Motor neuron (in vitro differentiated cells): ENCODE data around the gene CDK16. TPM values are rescaled to one million over a fixed set of nuclear protein-coding genes. Genes with fewer than 3 reads are reported as not detected.

Source experiments
- ATAC-seq, 8 experiments: fragments of 200-7000 bp; cut with Tn5 transposase; replicated peaks in 6 of 8; 2 replicates each; pipeline ENCODE4 v1.8.0; 2021; ENCODE audit warnings: mild to moderate bottlenecking in 8 of 8, moderate library complexity in 8 of 8
- H3K27ac ChIP-seq, 2 donors: fragments of 250-450 bp; sonication (Bioruptor Pico); 2 replicates each; pipeline ENCODE4 v1.9.0; 2021; ENCODE audit warnings: antibody characterized with exemption in 2 of 2, mild to moderate bottlenecking in 2 of 2, moderate library complexity in 1 of 2
- H3K4me1 ChIP-seq, 2 donors: fragments of 250-450 bp; sonication (Bioruptor Pico); replicated peaks in 1 of 2; 2 replicates each; pipeline ENCODE4 v1.6.1; 2021; ENCODE audit warnings: antibody characterized with exemption in 2 of 2, mild to moderate bottlenecking in 2 of 2, moderate library complexity in 1 of 2
- H3K4me3 ChIP-seq, 5 donors: fragments of 250-450 bp; sonication (Bioruptor Pico); 2 replicates each; pipeline ENCODE4 v1.9.0; 2021; ENCODE audit warnings: antibody characterized with exemption in 5 of 5, mild to moderate bottlenecking in 5 of 5, moderate library complexity in 4 of 5
- WGBS, 10 experiments: fragments of 450-650 bp; shearing (Covaris generic); methylation state at CpG; one replicate each; pipeline ENCODE4 v1.0.0; 2022; 5-methylcytosine and 5-hydroxymethylcytosine counted together
- in situ Hi-C, 9 experiments: fragments of 400-800 bp; cut with MboI; loops; one replicate each; pipeline ENCODE4 v1.15.0; 2021; ENCODE audit warnings: low sequenced_read_pairs in 9 of 9, low pct_unique_long_range_greater_than_20kb in 2 of 9; ENCODE audit not compliant: unreplicated experiment in 9 of 9
- total RNA-seq, 8 experiments: library from RNA; unstranded; fragments of 300-600 nt; gene quantifications; 2 replicates each; pipeline versions ENCODE4 v1.2.3 to v1.2.4, GENCODE V29; 2022

The CDK16 gene
- total RNA-seq, 8 experiments from 2014 or later, result 58.1 to 113 (median 81.7) TPM

- in situ Hi-C loops, result loop anchor here in 7 of 9 experiments (25.0 kb wide), 3 partner anchors 137 to 287 kb away; partner anchors contain the start of gene ZNF157 (in 1 of the 7)
Observed at GRCh38 chrX:47224896-47225290, 6.4 kb downstream of the CDK16 start.

GRCh38 chrX:47226071-47226470 is 7.6 kb downstream of the CDK16 start:
- Histone ChIP-seq H3K4me3 (no peak overlapping the region), H3K4me1 (no peaks in the 10 kb centered on the region), H3K27ac (no peak overlapping the region)
- WGBS, 10 experiments, result 83 to 92% methylated on average over 1 to 2 of the region's 6 CpGs; no CpG with 5 or more reads in 8 of the 10 experiments
- in situ Hi-C loops, result loop anchor here in 1 of 9 experiments (25.0 kb wide), 1 partner anchor 136 kb away; the partner anchor contains the start of gene ZNF157
- no peak for ATAC-seq

More at GRCh38 chrX:47224896-47225290, 6.4 kb downstream of the CDK16 start:
- H3K27ac ChIP-seq, result no peak overlapping the region
- no peak for ATAC-seq
- 100% methylated on average over 3 of the region's 4 CpGs; no CpG with 5 or more reads in 9 of the 10 experiments for WGBS, 10 experiments
- no peak overlapping the region for H3K4me3 ChIP-seq
- H3K4me1 ChIP-seq, result peaks cover 7 to 11% of the 10 kb centered on the region in 2 donors

- H3K27ac ChIP-seq, result no peak overlapping the region
- 93% methylated on average over 2 of the region's 19 CpGs; no CpG with 5 or more reads in 9 of the 10 experiments for WGBS, 10 experiments
- in situ Hi-C loops, result loop anchor here in 1 of 9 experiments (25.0 kb wide), 1 partner anchor 136 kb away; the partner anchor contains the start of gene ZNF157
- H3K4me1 ChIP-seq, result peaks cover 0 to under 1% of the 10 kb centered on the region in 2 donors
- H3K4me3 ChIP-seq, result no peak overlapping the region
- no peak for ATAC-seq
Observed at GRCh38 chrX:47226531-47227333, 8.3 kb downstream of the CDK16 start.

GRCh38 chrX:47227334-47227583 is 8.8 kb downstream of the CDK16 start:
- no peak for ATAC-seq
- in situ Hi-C loops, result loop anchor here in 1 of 9 experiments (25.0 kb wide), 1 partner anchor 135 kb away; the partner anchor contains the start of gene ZNF157
- 80 to 100% (median 100%) methylated on average over 1 to 3 of the region's 9 CpGs; no CpG with 5 or more reads in 7 of the 10 experiments for WGBS, 10 experiments
- Histone ChIP-seq H3K27ac (no peak overlapping the region), H3K4me3 (no peak overlapping the region), H3K4me1 (peaks cover 5 to 6% of the 10 kb centered on the region in 2 donors)

- in situ Hi-C loops, result loop anchor here in 1 of 9 experiments (25.0 kb wide), 1 partner anchor 134 kb away; the partner anchor contains the start of gene ZNF157
- no peak for ATAC-seq
- 100% methylated on average over 2 to 3 of the region's 12 CpGs; no CpG with 5 or more reads in 8 of the 10 experiments for WGBS, 10 experiments
- peaks cover 8% of the 10 kb centered on the region in 2 donors for H3K4me1 ChIP-seq
- H3K4me3 ChIP-seq, result no peak overlapping the region
- H3K27ac ChIP-seq, result no peak overlapping the region
Observed at GRCh38 chrX:47228550-47229270, 10.2 kb downstream of the CDK16 start.

- in situ Hi-C loops, result loop anchor here in 1 of 9 experiments (25.0 kb wide), 1 partner anchor 133 kb away; the partner anchor contains the start of gene ZNF157
- no CpG with 5 or more reads among the region's 6 CpGs for WGBS, 10 experiments
- ATAC-seq, result no peak
Observed at GRCh38 chrX:47229427-47229826, 10.9 kb downstream of the CDK16 start.

GRCh38 chrX:47230136-47230868 is 11.8 kb downstream of the CDK16 start:
- ATAC-seq, result no peak
- WGBS, 10 experiments, result 48 to 100% (median 100%) methylated on average over 2 of the region's 5 CpGs; no CpG with 5 or more reads in 6 of the 10 experiments
- no peak overlapping the region for H3K4me3 ChIP-seq
- H3K4me1 ChIP-seq, result peaks cover 8 to 12% of the 10 kb centered on the region in 2 donors
- no peak overlapping the region for H3K27ac ChIP-seq
- in situ Hi-C loops, result loop anchor here in 1 of 9 experiments (25.0 kb wide), 1 partner anchor 132 kb away; the partner anchor contains the start of gene ZNF157

More at GRCh38 chrX:47229427-47229826, 10.9 kb downstream of the CDK16 start:
- Histone ChIP-seq H3K4me1 (peaks cover 8% of the 10 kb centered on the region in 2 donors), H3K4me3 (no peak overlapping the region), H3K27ac (no peak overlapping the region)

GRCh38 chrX:47231167-47231566 is 12.7 kb downstream of the CDK16 start:
- no CpG with 5 or more reads among the region's 2 CpGs for WGBS, 10 experiments

GRCh38 chrX:47232197-47232802 is 13.8 kb downstream of the CDK16 start:
- 52 to 92% methylated on average over 2 to 7 of the region's 8 CpGs; no CpG with 5 or more reads in 8 of the 10 experiments for WGBS, 10 experiments
- no peak for ATAC-seq
- Histone ChIP-seq H3K27ac (peak overlapping the region; percentile 98), H3K4me3 (peak overlapping the region; percentile 82 to 94 (median 89)), H3K4me1 (peaks cover 8 to 23% of the 10 kb centered on the region in 2 donors)
- in situ Hi-C loops, result loop anchor here in 1 of 9 experiments (25.0 kb wide), 1 partner anchor 130 kb away; the partner anchor contains the start of gene ZNF157

More at GRCh38 chrX:47231167-47231566, 12.7 kb downstream of the CDK16 start:
- H3K4me3 ChIP-seq, result no peak overlapping the region
- in situ Hi-C loops, result loop anchor here in 1 of 9 experiments (25.0 kb wide), 1 partner anchor 131 kb away; the partner anchor contains the start of gene ZNF157
- peaks cover 8 to 19% of the 10 kb centered on the region in 2 donors for H3K4me1 ChIP-seq
- ATAC-seq, result no peak
- no peak overlapping the region for H3K27ac ChIP-seq

- Histone ChIP-seq H3K4me3 (peak within 1 kb of the TSS; percentile 82 to 94 (median 89)), H3K4me1 (peaks cover 8 to 23% of the 10 kb centered on the region in 2 donors), H3K27ac (peak within 1 kb of the TSS; percentile 98)
- in situ Hi-C loops, result loop anchor here in 1 of 9 experiments (25.0 kb wide), 1 partner anchor 129 kb away; the partner anchor contains the start of gene ZNF157
- 0% methylated on average over 6 of the region's 46 CpGs; no CpG with 5 or more reads in 9 of the 10 experiments for WGBS, 10 experiments
- peak; percentile 9 to 68 (median 56) for ATAC-seq
Observed at GRCh38 chrX:47232803-47233332, 14.4 kb downstream of the CDK16 start, which contains the start of gene USP11. Gene USP11 (plus strand): TSS chrX:47233009. CDS start chrX:47233044, 35 bp downstream.

- Histone ChIP-seq H3K4me1 (peaks cover 8 to 23% of the 10 kb centered on the region in 2 donors), H3K27ac (peak overlapping the region; percentile 98), H3K4me3 (peak overlapping the region; percentile 82 to 94 (median 89))
- 0 to 15% (median 2%) methylated on average over 3 to 14 of the region's 51 CpGs; no CpG with 5 or more reads in 6 of the 10 experiments for WGBS, 10 experiments
- in situ Hi-C loops, result loop anchor here in 1 of 9 experiments (25.0 kb wide), 1 partner anchor 129 kb away; the partner anchor contains the start of gene ZNF157
- peak; percentile 85 to 92 (median 91) for ATAC-seq
Observed at GRCh38 chrX:47233333-47234113, 15.0 kb downstream of the CDK16 start.
